HG02973 (cell line): ENCODE data around the gene RAD23A.

Source experiments
- ATAC-seq: cut with Tn5 transposase; IDR thresholded peaks from one replicate; pipeline ENCODE4 v1.9.1; 2021; ENCODE audit warnings: moderate library complexity; ENCODE audit not compliant: unreplicated experiment

RAD23A gene

GRCh38 chr19:12984143-12984627, 38.5 kb downstream of the RAD23A start:
- no peak for ATAC-seq

GRCh38 chr19:12984683-12985048, 39.0 kb downstream of the RAD23A start:
- no peak for ATAC-seq

- ATAC-seq = no peak
Observed at GRCh38 chr19:12985049-12985776, 39.6 kb downstream of the RAD23A start.

- no peak for ATAC-seq
Observed at GRCh38 chr19:12986726-12987125, 41.1 kb downstream of the RAD23A start.

- no peak for ATAC-seq
Observed at GRCh38 chr19:12987190-12987589, 41.5 kb downstream of the RAD23A start.

- no peak for ATAC-seq
Observed at GRCh38 chr19:12987781-12988180, 42.1 kb downstream of the RAD23A start.

- no peak for ATAC-seq
Observed at GRCh38 chr19:12990431-12990830, 44.8 kb downstream of the RAD23A start.

GRCh38 chr19:12990853-12991252, 45.2 kb downstream of the RAD23A start:
- ATAC-seq = no peak

GRCh38 chr19:12991296-12991695, 45.6 kb downstream of the RAD23A start:
- no peak for ATAC-seq

GRCh38 chr19:12992729-12993128, 47.1 kb downstream of the RAD23A start:
- no peak for ATAC-seq

- ATAC-seq = no peak
Observed at GRCh38 chr19:12993562-12993961, 47.9 kb downstream of the RAD23A start.

GRCh38 chr19:12994701-12995595, 49.3 kb downstream of the RAD23A start, which contains the start of gene NFIX:
Gene NFIX (plus strand): TSS chr19:12995475. CDS start chr19:12995838, 363 bp downstream.
- no peak for ATAC-seq

- ATAC-seq = no peak
Observed at GRCh38 chr19:12995596-12996405, 50.1 kb downstream of the RAD23A start.

GRCh38 chr19:12996406-12997094, 50.9 kb downstream of the RAD23A start:
- no peak for ATAC-seq

- ATAC-seq = no peak
Observed at GRCh38 chr19:12997179-12997966, 51.7 kb downstream of the RAD23A start.

GRCh38 chr19:12997967-12998940, 52.6 kb downstream of the RAD23A start:
- ATAC-seq = no peak

- ATAC-seq = no peak
Observed at GRCh38 chr19:13001166-13001501, 55.5 kb downstream of the RAD23A start.

- ATAC-seq = no peak
Observed at GRCh38 chr19:13001502-13002165, 56.0 kb downstream of the RAD23A start.
